ENCODE results near the gene ATG16L1.

The ATG16L1 gene

DNA sequence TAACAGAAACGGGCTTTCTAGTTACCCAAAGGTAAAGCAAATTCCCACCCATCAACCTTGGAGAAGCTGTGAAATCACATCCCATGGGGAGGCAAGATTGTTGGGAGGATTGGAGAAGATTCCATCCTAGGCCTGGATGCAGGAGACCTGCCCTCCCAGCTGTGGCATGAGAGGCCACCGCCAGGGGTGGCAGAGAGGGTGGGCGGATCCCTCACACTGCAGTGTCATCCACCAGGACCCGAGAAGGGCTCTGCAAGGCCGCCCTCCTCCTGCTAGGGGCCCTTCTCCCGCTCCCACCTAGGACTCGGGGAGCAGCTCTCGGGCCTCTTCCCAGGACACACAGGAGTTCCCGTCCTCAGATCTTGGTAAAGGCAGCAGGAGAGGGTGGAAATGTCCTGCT is 15.5 kb upstream of the ATG16L1 start:
- no peak overlapping the region for H3K27ac ChIP-seq (ENCODE audit: low read depth, low read length, poor library complexity, severe bottlenecking)
- TF ChIP-seq CTCF (IDR thresholded peaks at IDR 0.05; ENCODE audit: low read length) (peak; percentile 11; the same call in 1 of the 2 replicates), EZH2 (IDR thresholded peaks at IDR 0.05; ENCODE audit: borderline replicate concordance, low read length) (no peak)
- H3K9me2 ChIP-seq (ENCODE audit: low read depth, low read length), result no peaks in the 10 kb centered on the region
- no peaks in the 10 kb centered on the region for H3K27me3 ChIP-seq (ENCODE audit: insufficient read depth, low read length)
- no peaks in the 10 kb centered on the region for H3K36me3 ChIP-seq (ENCODE audit: insufficient read depth, low read length)
- no peak overlapping the region for H3K4me2 ChIP-seq (ENCODE audit: low read length)
- H2AFZ ChIP-seq (ENCODE audit: low read length), result no peak overlapping the region
- H3F3A ChIP-seq (ENCODE audit: insufficient read depth, low read length), result no peaks in the 10 kb centered on the region
- H4K20me1 ChIP-seq (ENCODE audit: insufficient read depth, low read length), result no peaks in the 10 kb centered on the region
- no peaks in the 10 kb centered on the region for H3K79me2 ChIP-seq (ENCODE audit: insufficient read depth, low read length)
- H3K4me1 ChIP-seq (ENCODE audit: insufficient read depth, low read length, severe bottlenecking), result peaks cover 6% of the 10 kb centered on the region
- H3K4me3 ChIP-seq (ENCODE audit: low read depth, low read length, poor library complexity, severe bottlenecking), result no peak overlapping the region
- H3K9me3 ChIP-seq (ENCODE audit: low read length), result no peaks in the 10 kb centered on the region
- H3K9ac ChIP-seq (ENCODE audit: low read length), result no peak overlapping the region

DNA sequence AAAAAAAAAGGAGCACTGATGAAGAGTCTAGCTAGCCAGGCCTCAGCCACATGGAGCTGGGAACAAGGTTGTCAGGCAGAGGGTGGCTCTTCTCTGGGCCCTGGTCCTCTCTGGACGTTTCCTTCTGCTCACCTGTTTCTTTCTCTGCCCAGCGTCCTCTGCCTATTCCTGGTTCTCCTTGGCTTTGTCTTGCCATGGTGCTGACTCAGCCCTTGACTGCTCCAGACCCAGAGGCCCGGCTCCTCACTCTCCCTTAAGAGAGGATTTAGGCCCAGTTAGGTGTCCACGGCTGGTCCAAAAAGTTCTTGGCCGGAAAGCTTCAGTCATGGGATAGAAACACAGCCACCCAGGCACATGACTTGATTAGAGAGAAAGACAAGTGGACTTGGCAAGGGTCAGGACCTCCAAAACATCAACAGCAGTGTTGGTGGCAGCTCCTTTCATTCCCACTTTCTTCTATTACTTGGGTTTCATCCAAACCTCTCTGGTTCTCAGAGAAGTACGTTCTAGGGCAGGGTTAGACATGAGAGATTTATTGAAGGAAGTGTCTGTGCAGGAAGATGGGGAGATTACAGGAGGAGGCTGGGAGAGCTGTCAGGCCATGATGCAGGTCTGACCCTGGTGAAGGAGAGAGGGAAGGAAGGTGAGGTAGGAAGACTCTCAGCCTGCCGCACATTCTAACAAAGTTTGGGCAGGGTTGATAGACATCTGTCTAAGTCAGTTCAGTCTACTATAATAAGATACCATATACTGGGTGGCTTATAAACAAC is 14.5 kb upstream of the ATG16L1 start:
- TF ChIP-seq EZH2 (IDR thresholded peaks at IDR 0.05; ENCODE audit: borderline replicate concordance, low read length) (no peak), CTCF (IDR thresholded peaks at IDR 0.05; ENCODE audit: low read length) (no peak)
- Histone ChIP-seq H3K79me2 (ENCODE audit: insufficient read depth, low read length) (no peaks in the 10 kb centered on the region), H3K4me1 (ENCODE audit: insufficient read depth, low read length, severe bottlenecking) (peaks cover 11% of the 10 kb centered on the region), H3K4me3 (ENCODE audit: low read depth, low read length, poor library complexity, severe bottlenecking) (no peak overlapping the region), H3K9me2 (ENCODE audit: low read depth, low read length) (no peaks in the 10 kb centered on the region), H3K27ac (ENCODE audit: low read depth, low read length, poor library complexity, severe bottlenecking) (no peak overlapping the region), H3K27me3 (ENCODE audit: insufficient read depth, low read length) (no peaks in the 10 kb centered on the region), H3K4me2 (ENCODE audit: low read length) (no peak overlapping the region), H3F3A (ENCODE audit: insufficient read depth, low read length) (no peaks in the 10 kb centered on the region), H3K9me3 (ENCODE audit: low read length) (no peaks in the 10 kb centered on the region), H3K9ac (ENCODE audit: low read length) (no peak overlapping the region), H4K20me1 (ENCODE audit: insufficient read depth, low read length) (no peaks in the 10 kb centered on the region), H2AFZ (ENCODE audit: low read length) (no peak overlapping the region), H3K36me3 (ENCODE audit: insufficient read depth, low read length) (no peaks in the 10 kb centered on the region)

GRCh38 chr2:233240897-233241296 is 10.6 kb upstream of the ATG16L1 start:
- Histone ChIP-seq H3K36me3 (ENCODE audit: insufficient read depth, low read length) (no peaks in the 10 kb centered on the region), H3K4me3 (ENCODE audit: low read depth, low read length, poor library complexity, severe bottlenecking) (no peak overlapping the region), H3K4me1 (ENCODE audit: insufficient read depth, low read length, severe bottlenecking) (peaks cover 11% of the 10 kb centered on the region), H3K27me3 (ENCODE audit: insufficient read depth, low read length) (no peaks in the 10 kb centered on the region), H3K4me2 (ENCODE audit: low read length) (peak overlapping the region; percentile 57; the same call in 1 of the 2 replicates), H3K9me3 (ENCODE audit: low read length) (no peaks in the 10 kb centered on the region), H3F3A (ENCODE audit: insufficient read depth, low read length) (no peaks in the 10 kb centered on the region), H3K27ac (ENCODE audit: low read depth, low read length, poor library complexity, severe bottlenecking) (peak overlapping the region; percentile 39), H2AFZ (ENCODE audit: low read length) (no peak overlapping the region), H4K20me1 (ENCODE audit: insufficient read depth, low read length) (no peaks in the 10 kb centered on the region), H3K9ac (ENCODE audit: low read length) (peak overlapping the region; percentile 44; the same call in 1 of the 2 replicates), H3K9me2 (ENCODE audit: low read depth, low read length) (no peaks in the 10 kb centered on the region), H3K79me2 (ENCODE audit: insufficient read depth, low read length) (no peaks in the 10 kb centered on the region)
- TF ChIP-seq CTCF (IDR thresholded peaks at IDR 0.05; ENCODE audit: low read length) (no peak), EZH2 (IDR thresholded peaks at IDR 0.05; ENCODE audit: borderline replicate concordance, low read length) (no peak)

Measured in OCI-LY1 (cell line).